GM23338 (cell line): ENCODE measurements around the gene ENTHD1. TPM values are rescaled to one million over a fixed set of nuclear protein-coding genes. Genes with fewer than 3 reads are reported as not detected.

Source experiments
- ATAC-seq: fragments of 200-7000 bp; cut with Tn5 transposase; 3 replicates; pipeline ENCODE4 v1.9.1; 2020
- DNase-seq: peaks from one replicate; pipeline ENCODE4 v3.0.0-alpha.2; 2015; ENCODE audit warnings: low spot score
- H2AFZ ChIP-seq: fragments of 200-600 bp; sonication (generic); 2 replicates; pipeline ENCODE4 v1.8.0; 2016; ENCODE audit warnings: antibody characterized with exemption, mild to moderate bottlenecking, moderate library complexity
- H3F3A ChIP-seq: fragments of 200-600 bp; sonication (generic); replicated peaks from 2 replicates; pipeline ENCODE4 v1.8.0; 2017; ENCODE audit warnings: antibody characterized with exemption, mixed run types, low read depth
- H3K27ac ChIP-seq: fragments of 200-600 bp; sonication (generic); 2 replicates; pipeline ENCODE4 v1.6.1; 2016; ENCODE audit warnings: low read depth
- H3K27me3 ChIP-seq: fragments of 200-600 bp; sonication (generic); 2 replicates; pipeline ENCODE4 v1.8.0; 2016; ENCODE audit warnings: mild to moderate bottlenecking, mixed run types, moderate library complexity; ENCODE audit not compliant: insufficient read depth
- H3K36me3 ChIP-seq: fragments of 200-600 bp; sonication (generic); 2 replicates; pipeline ENCODE4 v1.8.0; 2016; ENCODE audit warnings: mild to moderate bottlenecking; ENCODE audit not compliant: insufficient read depth
- H3K4me1 ChIP-seq: fragments of 200-600 bp; sonication (generic); 2 replicates; pipeline ENCODE4 v1.8.0; 2016; ENCODE audit warnings: mild to moderate bottlenecking, moderate library complexity; ENCODE audit not compliant: insufficient read depth
- H3K4me2 ChIP-seq: fragments of 200-600 bp; sonication (generic); 2 replicates; pipeline ENCODE4 v1.7.1; 2017; ENCODE audit warnings: mixed run types
- H3K4me3 ChIP-seq: fragments of 200-600 bp; sonication (generic); 2 replicates; pipeline ENCODE4 v1.6.1; 2016; ENCODE audit warnings: mixed run types
- H3K79me2 ChIP-seq: fragments of 200-600 bp; sonication (generic); replicated peaks from 2 replicates; pipeline ENCODE4 v1.8.0; 2017; ENCODE audit warnings: mild to moderate bottlenecking; ENCODE audit not compliant: insufficient read depth
- H3K9me2 ChIP-seq: fragments of 200-600 bp; sonication (generic); 2 replicates; pipeline ENCODE4 v1.8.0; 2017; ENCODE audit not compliant: insufficient read depth
- H4K20me1 ChIP-seq: fragments of 200-600 bp; sonication (generic); replicated peaks from 2 replicates; pipeline ENCODE4 v1.8.0; 2017; ENCODE audit warnings: mild to moderate bottlenecking; ENCODE audit not compliant: insufficient read depth
- H3K27ac Mint-ChIP-seq: 2 replicates; pipeline ENCODE4 v1.8.0; 2020; ENCODE audit warnings: inconsistent platforms, mild to moderate bottlenecking, moderate library complexity, mixed read lengths
- H3K27me3 Mint-ChIP-seq: 3 replicates; pipeline ENCODE4 v1.8.0; 2022; ENCODE audit warnings: low read depth, mild to moderate bottlenecking, moderate library complexity, mixed read lengths, inconsistent platforms; ENCODE audit not compliant: insufficient read depth, poor library complexity
- H3K36me3 Mint-ChIP-seq: 3 replicates; pipeline ENCODE4 v1.8.0; 2021; ENCODE audit warnings: low read depth, mild to moderate bottlenecking, inconsistent platforms, moderate library complexity, mixed read lengths
- H3K4me1 Mint-ChIP-seq: 3 replicates; pipeline ENCODE4 v1.8.0; 2020; ENCODE audit warnings: mild to moderate bottlenecking, inconsistent platforms, mixed read lengths
- H3K4me3 Mint-ChIP-seq: 3 replicates; pipeline ENCODE4 v1.8.0; 2021; ENCODE audit warnings: moderate library complexity, mild to moderate bottlenecking, inconsistent platforms, mixed read lengths
- H3K9me3 Mint-ChIP-seq: 3 replicates; pipeline ENCODE4 v1.8.0; 2020; ENCODE audit warnings: moderate library complexity, mild to moderate bottlenecking, inconsistent platforms, mixed read lengths
- CREB1 ChIP-seq: fragments of 250-450 bp; sonication (Bioruptor Pico); IDR thresholded peaks from 2 replicates; pipeline ENCODE4 v1.5.0; 2020; ENCODE audit warnings: low read depth, mild to moderate bottlenecking, moderate library complexity
- CTCF ChIP-seq, 2 experiments: fragments of 200-600 bp in 1 of 2; sonication (generic) in 1 of 2; conservative IDR thresholded peaks; 2 replicates each; pipeline versions ENCODE4 v1.5.1 to v1.6.1; 2016 to 2017; ENCODE audit warnings: antibody characterized with exemption in 2 of 2, low read depth in 2 of 2, mild to moderate bottlenecking in 2 of 2, moderate library complexity in 1 of 2
- ETS1 ChIP-seq: IDR thresholded peaks from 2 replicates; pipeline ENCODE4 v1.6.1; 2016; ENCODE audit warnings: antibody characterized with exemption
- EZH2 ChIP-seq: fragments of 200-600 bp; sonication (generic); IDR thresholded peaks from one replicate; pipeline ENCODE4 v1.8.0; 2017; ENCODE audit warnings: antibody characterized with exemption, mild to moderate bottlenecking, low read depth; ENCODE audit not compliant: unreplicated experiment
- EZH2phosphoT487 ChIP-seq: fragments of 200-600 bp; sonication (generic); IDR thresholded peaks from one replicate; pipeline ENCODE4 v1.8.1; 2018; ENCODE audit warnings: antibody characterized with exemption; ENCODE audit not compliant: unreplicated experiment
- NANOG ChIP-seq: IDR thresholded peaks from 2 replicates; pipeline ENCODE4 v1.6.1; 2016; ENCODE audit warnings: antibody characterized with exemption, borderline replicate concordance
- POLR2AphosphoS5 ChIP-seq: IDR thresholded peaks from 2 replicates; pipeline ENCODE4 v1.6.1; 2016; ENCODE audit warnings: antibody characterized with exemption, low read depth
- REST ChIP-seq: IDR thresholded peaks from one replicate; pipeline ENCODE4 v1.6.1; 2018; ENCODE audit warnings: antibody characterized with exemption; ENCODE audit not compliant: unreplicated experiment
- STAT1 ChIP-seq: IDR thresholded peaks from one replicate; pipeline ENCODE4 v1.6.1; 2016; ENCODE audit warnings: antibody characterized with exemption; ENCODE audit not compliant: unreplicated experiment
- ZNF114 ChIP-seq: fragments of 250-450 bp; sonication (Bioruptor Pico); IDR thresholded peaks from 2 replicates; pipeline ENCODE4 v1.5.0; 2020; ENCODE audit warnings: mild to moderate bottlenecking, moderate library complexity
- ZNF331 ChIP-seq: fragments of 250-450 bp; sonication (Bioruptor Pico); IDR thresholded peaks from 2 replicates; pipeline ENCODE4 v1.5.0; 2020; ENCODE audit warnings: low read depth, mild to moderate bottlenecking, moderate library complexity
- polyA plus RNA-seq: library from polyadenylated mRNA; unstranded; fragments of >200 nt; fragmentation: Nextera tagmentation; extraction: Ambion mirVana; gene quantifications from 2 replicates; pipeline ENCODE4 v1.2.1, GENCODE V29; 2016
- total RNA-seq: library from RNA; depleted of rRNA; stranded (reverse); fragments of >200 nt; shearing (Covaris generic); gene quantifications from 2 replicates; pipeline ENCODE4 v1.2.3, GENCODE V29; 2014

The ENTHD1 gene
- total and polyA plus RNA-seq, 2 experiments from 2014 or later = not detected

GRCh38 chr22:39716534-39716933 is 177.0 kb downstream of the ENTHD1 start:
- Histone ChIP-seq H3K4me2 (no peak overlapping the region), H3K79me2 (no peaks in the 10 kb centered on the region), H3K4me3 (no peak overlapping the region), H3K4me1 (no peaks in the 10 kb centered on the region), H3K9me2 (no peaks in the 10 kb centered on the region), H3F3A (no peaks in the 10 kb centered on the region), H3K27ac (no peak overlapping the region), H4K20me1 (no peaks in the 10 kb centered on the region), H3K36me3 (no peaks in the 10 kb centered on the region), H3K27me3 (no peaks in the 10 kb centered on the region), H2AFZ (no peak overlapping the region)
- TF ChIP-seq REST = no peak
- TF ChIP-seq EZH2phosphoT487 = no peak
- TF ChIP-seq NANOG = no peak
- TF ChIP-seq STAT1 = no peak
- no peak for TF ChIP-seq ZNF331 (CRISPR knock-in tag)
- TF ChIP-seq ZNF114 (CRISPR knock-in tag) = no peak
- TF ChIP-seq CTCF (conservative IDR thresholded peaks at IDR 0.05; ENCODE audit: low read depth in 2 of 2) = no peak
- no peak for TF ChIP-seq CREB1
- no peak for TF ChIP-seq EZH2
- TF ChIP-seq POLR2AphosphoS5 = no peak
- H3K27me3 Mint-ChIP-seq = peaks cover 12% of the 10 kb centered on the region
- no peaks in the 10 kb centered on the region for H3K9me3 Mint-ChIP-seq
- H3K27ac Mint-ChIP-seq = no peak overlapping the region
- peaks cover 26% of the 10 kb centered on the region for H3K4me1 Mint-ChIP-seq
- no peak for ATAC-seq
- H3K4me3 Mint-ChIP-seq = no peak overlapping the region
- no peak for DNase-seq
- H3K36me3 Mint-ChIP-seq = no peaks in the 10 kb centered on the region

GRCh38 chr22:39715778-39716495 is 177.6 kb downstream of the ENTHD1 start:
- no peaks in the 10 kb centered on the region for H3K9me2 ChIP-seq
- H3K79me2 ChIP-seq = no peaks in the 10 kb centered on the region
- ATAC-seq = no peak
- no peak overlapping the region for H2AFZ ChIP-seq
- no peak overlapping the region for H3K27ac ChIP-seq
- no peaks in the 10 kb centered on the region for H3F3A ChIP-seq
- Mint-ChIP-seq H3K4me3 (no peak overlapping the region), H3K27ac (no peak overlapping the region), H3K27me3 (peaks cover 12% of the 10 kb centered on the region), H3K4me1 (peaks cover 26% of the 10 kb centered on the region), H3K36me3 (no peaks in the 10 kb centered on the region), H3K9me3 (no peaks in the 10 kb centered on the region)
- no peaks in the 10 kb centered on the region for H4K20me1 ChIP-seq
- DNase-seq = no peak
- H3K36me3 ChIP-seq = no peaks in the 10 kb centered on the region
- no peaks in the 10 kb centered on the region for H3K27me3 ChIP-seq
- H3K4me3 ChIP-seq = no peak overlapping the region
- no peaks in the 10 kb centered on the region for H3K4me1 ChIP-seq
- no peak overlapping the region for H3K4me2 ChIP-seq
- no peak for TF ChIP-seq REST
- TF ChIP-seq NANOG = no peak
- TF ChIP-seq ETS1 = no peak
- TF ChIP-seq POLR2AphosphoS5 = no peak
- no peak for TF ChIP-seq STAT1
- no peak for TF ChIP-seq ZNF331 (CRISPR knock-in tag)
- TF ChIP-seq ZNF114 (CRISPR knock-in tag) = no peak
- no peak for TF ChIP-seq CTCF (conservative IDR thresholded peaks at IDR 0.05; ENCODE audit: low read depth in 2 of 2)
